ENCODE data around the gene SPSB1.

DNA sequence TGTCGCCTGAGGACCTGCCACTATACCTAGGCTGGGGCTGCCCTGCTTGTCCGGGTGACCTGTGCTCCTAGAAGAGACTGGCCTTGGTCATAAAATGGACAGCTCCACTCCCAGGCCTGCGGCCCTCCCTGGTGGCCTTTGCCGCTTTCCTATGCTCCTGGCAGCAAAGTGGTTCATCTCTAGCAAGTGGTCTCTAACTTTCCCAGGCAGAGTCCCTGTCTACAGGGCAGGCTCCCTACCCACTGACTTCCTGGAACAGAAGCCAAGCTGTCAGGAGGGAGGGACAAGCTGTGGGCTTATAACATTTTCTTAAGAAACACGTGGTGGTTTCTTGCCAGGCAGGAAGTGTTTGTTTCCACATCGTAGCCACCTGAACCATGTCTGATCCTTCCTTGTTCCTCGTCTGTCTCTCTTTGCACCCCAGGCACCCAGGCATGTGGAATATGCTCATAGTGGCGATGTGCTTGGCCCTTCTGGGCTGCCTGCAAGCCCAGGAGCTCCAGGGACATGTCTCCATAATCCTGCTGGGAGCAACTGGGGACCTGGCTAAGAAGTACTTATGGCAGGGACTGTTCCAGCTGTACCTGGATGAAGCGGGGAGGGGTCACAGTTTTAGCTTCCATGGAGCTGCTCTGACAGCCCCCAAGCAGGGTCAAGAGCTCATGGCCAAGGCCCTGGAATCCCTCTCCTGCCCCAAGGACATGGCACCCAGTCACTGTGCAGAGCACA is 48.0 kb upstream of the SPSB1 start:
- TF ChIP-seq, protein P1, sequence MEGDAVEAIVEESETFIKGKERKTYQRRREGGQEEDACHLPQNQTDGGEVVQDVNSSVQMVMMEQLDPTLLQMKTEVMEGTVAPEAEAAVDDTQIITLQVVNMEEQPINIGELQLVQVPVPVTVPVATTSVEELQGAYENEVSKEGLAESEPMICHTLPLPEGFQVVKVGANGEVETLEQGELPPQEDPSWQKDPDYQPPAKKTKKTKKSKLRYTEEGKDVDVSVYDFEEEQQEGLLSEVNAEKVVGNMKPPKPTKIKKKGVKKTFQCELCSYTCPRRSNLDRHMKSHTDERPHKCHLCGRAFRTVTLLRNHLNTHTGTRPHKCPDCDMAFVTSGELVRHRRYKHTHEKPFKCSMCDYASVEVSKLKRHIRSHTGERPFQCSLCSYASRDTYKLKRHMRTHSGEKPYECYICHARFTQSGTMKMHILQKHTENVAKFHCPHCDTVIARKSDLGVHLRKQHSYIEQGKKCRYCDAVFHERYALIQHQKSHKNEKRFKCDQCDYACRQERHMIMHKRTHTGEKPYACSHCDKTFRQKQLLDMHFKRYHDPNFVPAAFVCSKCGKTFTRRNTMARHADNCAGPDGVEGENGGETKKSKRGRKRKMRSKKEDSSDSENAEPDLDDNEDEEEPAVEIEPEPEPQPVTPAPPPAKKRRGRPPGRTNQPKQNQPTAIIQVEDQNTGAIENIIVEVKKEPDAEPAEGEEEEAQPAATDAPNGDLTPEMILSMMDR (IDR thresholded peaks at IDR 0.05): no peak
- TF ChIP-seq POLR2A (IDR thresholded peaks at IDR 0.05) (peak; percentile 50), POLR2AphosphoS5 (IDR thresholded peaks at IDR 0.05) (peak; percentile 98)

Data from prostate gland (tissue), 2 donors.